WI38 (cell line): Measurements from ENCODE around the gene ZFAND3.

ENCODE experiments used
- H3K4me3 ChIP-seq: 2 replicates; pipeline ENCODE4 v1.5.1; 2011; ENCODE audit warnings: low read depth, mild to moderate bottlenecking, control low read depth, low read length
- CTCF ChIP-seq: IDR thresholded peaks from 2 replicates; pipeline ENCODE4 v1.5.1; 2012; ENCODE audit warnings: low read depth, mild to moderate bottlenecking, control low read depth, low read length

The ZFAND3 gene

GRCh38 chr6:38164671-38165108, 345.2 kb downstream of the ZFAND3 start:
- no peak overlapping the region for H3K4me3 ChIP-seq
- TF ChIP-seq CTCF, result no peak

DNA sequence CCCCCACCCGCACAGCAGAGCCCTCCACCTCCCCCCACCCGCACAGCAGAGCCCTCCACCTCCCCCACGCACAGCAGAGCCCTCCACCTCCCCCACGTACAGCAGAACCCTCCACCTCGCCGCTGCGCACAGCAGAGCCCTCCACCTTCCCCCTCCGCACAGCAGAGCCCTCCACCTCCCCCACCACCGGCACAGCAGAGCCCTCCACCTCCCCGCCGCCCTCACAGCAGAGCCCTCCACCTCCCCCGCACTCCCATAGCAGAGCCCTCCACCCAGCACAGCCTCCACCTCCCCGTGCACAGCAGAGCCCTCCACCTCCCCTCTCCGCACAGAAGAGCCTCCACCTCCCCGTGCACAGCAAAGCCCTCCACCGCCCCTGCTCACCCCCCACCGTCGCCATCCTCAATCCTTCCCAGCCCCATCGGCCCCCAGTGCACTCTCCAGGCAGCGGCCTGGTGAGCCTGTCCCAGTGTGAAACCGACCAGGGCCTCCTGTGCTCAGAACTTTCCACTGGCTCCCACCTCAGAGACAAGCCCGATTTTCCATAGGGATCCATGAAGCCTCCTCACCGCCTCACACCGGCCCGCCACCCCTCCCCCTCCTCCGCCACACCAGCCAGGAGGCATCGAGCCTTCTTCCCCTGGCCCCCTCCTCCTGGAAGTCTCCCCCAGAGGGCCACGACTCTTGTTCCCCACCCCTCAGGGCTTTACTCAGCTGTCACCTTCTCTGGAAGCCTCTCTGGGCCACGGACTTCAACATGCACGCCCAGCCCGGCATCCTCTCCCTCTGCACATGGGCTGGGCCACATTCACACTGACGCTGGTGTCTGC, 347.1 kb downstream of the ZFAND3 start:
- TF ChIP-seq CTCF, result no peak

DNA sequence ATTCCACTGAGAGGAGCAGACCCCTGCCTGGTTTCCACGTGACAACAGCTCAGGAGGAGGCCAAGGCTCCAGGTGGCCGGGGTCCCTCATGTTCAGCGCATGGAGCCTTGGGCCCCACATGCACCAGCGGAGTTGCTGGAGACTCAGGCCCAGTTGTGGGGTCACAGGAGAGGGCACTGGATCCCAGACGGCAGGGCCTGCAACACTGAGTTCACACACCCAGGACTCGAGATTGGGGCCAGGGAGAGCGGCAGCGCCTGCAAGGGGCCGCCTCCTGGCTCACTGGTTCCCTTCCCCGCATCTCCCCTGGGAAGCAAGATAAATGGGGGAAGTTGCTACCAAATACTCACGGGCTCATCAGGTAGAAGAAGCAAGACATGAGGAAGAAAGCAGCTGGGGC, 348.1 kb downstream of the ZFAND3 start:
- no peak for TF ChIP-seq CTCF
- H3K4me3 ChIP-seq, result no peak overlapping the region

More for the DNA sequence above, 347.1 kb downstream of the ZFAND3 start:
- H3K4me3 ChIP-seq, result no peak overlapping the region

GRCh38 chr6:38168126-38168525, 348.6 kb downstream of the ZFAND3 start:
- no peak for TF ChIP-seq CTCF

GRCh38 chr6:38168699-38169098, 349.2 kb downstream of the ZFAND3 start:
- H3K4me3 ChIP-seq, result no peak overlapping the region
- no peak for TF ChIP-seq CTCF

More at GRCh38 chr6:38168126-38168525, 348.6 kb downstream of the ZFAND3 start:
- no peak overlapping the region for H3K4me3 ChIP-seq

GRCh38 chr6:38169221-38169976, 349.9 kb downstream of the ZFAND3 start:
- TF ChIP-seq CTCF, result no peak

GRCh38 chr6:38169977-38170526, 350.5 kb downstream of the ZFAND3 start:
- TF ChIP-seq CTCF, result no peak

More at GRCh38 chr6:38169221-38169976, 349.9 kb downstream of the ZFAND3 start:
- H3K4me3 ChIP-seq, result no peak overlapping the region

More at GRCh38 chr6:38169977-38170526, 350.5 kb downstream of the ZFAND3 start:
- H3K4me3 ChIP-seq, result no peak overlapping the region
